Esophagus squamous epithelium (tissue), 5 donors: ENCODE data around the gene ARFIP1. TPM values are rescaled to one million over a fixed set of nuclear protein-coding genes. Genes with fewer than 3 reads are reported as not detected.
"Not testable (repeated sequence)": the region's sequence is repeated elsewhere in the genome, so short reads cannot be mapped to it uniquely, and the experiment has no call there.

ENCODE experiments used
- DNase-seq: peaks from one replicate; lab custom pipeline; 2025; lab: John Stamatoyannopoulos, UW
- H3K27ac ChIP-seq, 4 donors: fragments of 200-600 bp; sonication (generic); one replicate each; pipeline ENCODE4 v1.5.1; 2016 to 2019; ENCODE audit warnings: mild to moderate bottlenecking in 1 of 4
- H3K27me3 ChIP-seq, 4 donors: fragments of 200-600 bp; sonication (generic); 1 replicate in 3 of 4; 2 replicates in 1 of 4; pipeline versions ENCODE4 v1.5.1 to v1.6.0; 2017 to 2021; ENCODE audit warnings: antibody characterized with exemption in 1 of 4
- H3K36me3 ChIP-seq, 3 donors: fragments of 200-600 bp; sonication (generic); one replicate each; pipeline ENCODE4 v1.5.1; 2016 to 2019
- H3K4me1 ChIP-seq, 3 donors: fragments of 200-600 bp; sonication (generic); one replicate each; pipeline ENCODE4 v1.5.1; 2017 to 2019
- H3K4me3 ChIP-seq, 4 donors: fragments of 200-600 bp; sonication (generic); 1 replicate in 3 of 4; 2 replicates in 1 of 4; pipeline ENCODE4 v1.5.1; 2016 to 2019; ENCODE audit warnings: mild to moderate bottlenecking in 2 of 4, moderate library complexity in 1 of 4
- H3K9me3 ChIP-seq, 3 donors: fragments of 200-600 bp; sonication (generic); one replicate each; pipeline ENCODE4 v1.5.1; 2016 to 2019
- POLR2A ChIP-seq, 4 donors: fragments of 450-650 bp; IDR thresholded peaks; one replicate each; pipeline ENCODE4 v1.6.1; 2017; ENCODE audit warnings: antibody characterized with exemption in 4 of 4, mild to moderate bottlenecking in 4 of 4, moderate library complexity in 3 of 4
- WGBS, 2 donors: methylation state at CpG; one replicate each; pipeline ENCODE4 v1.1.5; 2018; 5-methylcytosine and 5-hydroxymethylcytosine counted together
- intact Hi-C: fragments of 100-400 bp; cut with DNase I; formaldehyde crosslinking; loops from one replicate; pipeline ENCODE4 v1.15.0; 2022
- total RNA-seq, 4 donors: library from RNA; depleted of rRNA; stranded (reverse); fragments of >200 nt; gene quantifications; one replicate each; pipeline ENCODE4 v1.1.0, GENCODE V29; 2016
- TF ChIP-seq, protein P1 (sequence below), 6 experiments: fragments of 450-650 bp in 4 of 6; fragments of 200-600 bp in 2 of 6; sonication (generic) in 2 of 6; IDR thresholded peaks; one replicate each; pipeline ENCODE4 v1.5.1; 2016 to 2019; ENCODE audit warnings: antibody characterized with exemption in 6 of 6, mild to moderate bottlenecking in 4 of 6, moderate library complexity in 4 of 6
- donor health status: DM: yes; HTN: yes; CAD: no.

The ARFIP1 gene
- total RNA-seq, 4 donors from 2014 or later = 21.7 to 34.3 (median 28.0) TPM

DNA sequence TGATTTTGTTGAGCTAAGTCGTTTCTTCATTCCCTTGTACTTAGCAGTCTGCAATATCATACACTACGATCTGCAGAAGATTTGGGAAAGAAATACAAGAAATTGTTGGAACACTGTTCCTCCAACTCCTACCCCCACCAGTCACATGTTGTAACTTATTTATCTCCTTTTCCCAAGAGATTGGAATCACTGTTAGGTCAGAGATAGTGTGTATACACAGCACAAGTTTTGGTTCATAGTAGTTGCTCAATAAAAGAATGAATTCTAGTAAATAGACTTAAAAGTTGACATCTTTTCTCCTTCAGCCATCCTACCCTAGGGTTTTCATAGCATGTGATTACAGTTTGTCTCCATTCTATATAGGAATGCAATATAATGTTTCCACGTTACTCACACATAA is 68.8 kb downstream of the ARFIP1 start:
- Histone ChIP-seq H3K27ac (no peak overlapping the region), H3K36me3 (no peaks in the 10 kb centered on the region), H3K9me3 (peaks cover 0 to 8% (median 7%) of the 10 kb centered on the region in 3 donors), H3K4me1 (peaks cover 0 to 28% (median 8%) of the 10 kb centered on the region in 3 donors), H3K27me3 (no peaks in the 10 kb centered on the region), H3K4me3 (no peak overlapping the region)
- intact Hi-C loops = loop anchor here (5.0 kb wide), 1 partner anchor 234 kb away; no protein-coding TSS in a partner anchor
- TF ChIP-seq, protein P1, sequence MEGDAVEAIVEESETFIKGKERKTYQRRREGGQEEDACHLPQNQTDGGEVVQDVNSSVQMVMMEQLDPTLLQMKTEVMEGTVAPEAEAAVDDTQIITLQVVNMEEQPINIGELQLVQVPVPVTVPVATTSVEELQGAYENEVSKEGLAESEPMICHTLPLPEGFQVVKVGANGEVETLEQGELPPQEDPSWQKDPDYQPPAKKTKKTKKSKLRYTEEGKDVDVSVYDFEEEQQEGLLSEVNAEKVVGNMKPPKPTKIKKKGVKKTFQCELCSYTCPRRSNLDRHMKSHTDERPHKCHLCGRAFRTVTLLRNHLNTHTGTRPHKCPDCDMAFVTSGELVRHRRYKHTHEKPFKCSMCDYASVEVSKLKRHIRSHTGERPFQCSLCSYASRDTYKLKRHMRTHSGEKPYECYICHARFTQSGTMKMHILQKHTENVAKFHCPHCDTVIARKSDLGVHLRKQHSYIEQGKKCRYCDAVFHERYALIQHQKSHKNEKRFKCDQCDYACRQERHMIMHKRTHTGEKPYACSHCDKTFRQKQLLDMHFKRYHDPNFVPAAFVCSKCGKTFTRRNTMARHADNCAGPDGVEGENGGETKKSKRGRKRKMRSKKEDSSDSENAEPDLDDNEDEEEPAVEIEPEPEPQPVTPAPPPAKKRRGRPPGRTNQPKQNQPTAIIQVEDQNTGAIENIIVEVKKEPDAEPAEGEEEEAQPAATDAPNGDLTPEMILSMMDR (IDR thresholded peaks at IDR 0.05) = no peak
- TF ChIP-seq POLR2A (IDR thresholded peaks at IDR 0.05) = no peak
- no peak for DNase-seq
- 86 to 93% methylated on average over 3 of the region's 3 CpGs for WGBS, 2 donors

DNA sequence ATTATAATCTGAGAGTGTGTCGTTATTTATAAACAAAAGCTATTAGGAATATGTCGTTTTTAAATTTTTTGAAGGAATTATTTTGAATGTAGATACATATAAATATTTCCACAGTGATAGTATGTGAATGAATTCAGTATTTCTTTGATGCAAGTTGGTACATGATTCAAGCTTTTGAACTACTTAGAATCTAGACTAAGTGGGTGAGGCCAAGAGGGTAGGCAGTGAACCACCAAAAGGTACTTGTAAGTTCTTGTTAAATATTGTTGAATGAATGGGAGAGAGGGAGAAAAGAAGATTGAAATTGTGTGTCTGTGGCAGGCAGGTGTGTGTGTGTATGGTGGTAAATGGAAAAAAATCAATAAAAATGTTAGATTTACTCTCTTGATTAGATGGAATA is 69.6 kb downstream of the ARFIP1 start:
- Histone ChIP-seq H3K4me3 (no peak overlapping the region), H3K36me3 (no peaks in the 10 kb centered on the region), H3K27me3 (no peaks in the 10 kb centered on the region), H3K4me1 (peaks cover 0 to 28% (median 8%) of the 10 kb centered on the region in 3 donors), H3K9me3 (peaks cover 0 to 14% (median 12%) of the 10 kb centered on the region in 3 donors), H3K27ac (peak overlapping the region in 1 of 4 donors; percentile 29)
- intact Hi-C loops = loop anchor here (5.0 kb wide), 1 partner anchor 233 kb away; no protein-coding TSS in a partner anchor
- no peak for DNase-seq
- 37 to 53% methylated on average over 2 of the region's 2 CpGs for WGBS, 2 donors
- TF ChIP-seq, protein P1 (IDR thresholded peaks at IDR 0.05) = no peak
- TF ChIP-seq POLR2A (IDR thresholded peaks at IDR 0.05) = no peak

DNA sequence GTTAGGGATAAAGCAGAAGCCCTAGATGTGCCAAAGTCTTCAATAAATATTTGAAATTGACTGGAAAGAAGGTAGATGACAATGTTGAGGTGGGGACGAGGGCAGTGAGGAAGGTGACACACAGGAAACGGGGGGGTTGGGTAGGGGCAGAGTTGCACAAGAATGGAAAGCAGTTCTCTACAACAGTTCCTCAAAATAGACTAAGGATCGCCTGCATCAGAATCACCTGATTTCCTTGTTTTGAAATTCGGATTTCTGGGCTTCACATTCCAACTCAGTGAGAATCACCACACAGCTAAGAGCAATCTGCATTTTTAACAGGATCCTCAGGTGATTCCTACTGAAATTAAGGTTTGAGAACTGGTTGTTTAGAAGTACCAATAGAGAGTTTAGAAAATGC is 70.6 kb downstream of the ARFIP1 start:
- DNase-seq = peak; percentile 5
- Histone ChIP-seq H3K36me3 (no peaks in the 10 kb centered on the region), H3K27ac (no peak overlapping the region), H3K4me3 (no peak overlapping the region), H3K27me3 (no peaks in the 10 kb centered on the region), H3K4me1 (peaks cover 0 to 28% (median 8%) of the 10 kb centered on the region in 3 donors), H3K9me3 (peaks cover 0 to 14% (median 13%) of the 10 kb centered on the region in 3 donors)
- WGBS, 2 donors = 15 to 20% methylated on average over 4 of the region's 4 CpGs
- TF ChIP-seq, protein P1 (IDR thresholded peaks at IDR 0.05) = no peak
- TF ChIP-seq POLR2A (IDR thresholded peaks at IDR 0.05) = no peak
- intact Hi-C loops = no loop called here

DNA sequence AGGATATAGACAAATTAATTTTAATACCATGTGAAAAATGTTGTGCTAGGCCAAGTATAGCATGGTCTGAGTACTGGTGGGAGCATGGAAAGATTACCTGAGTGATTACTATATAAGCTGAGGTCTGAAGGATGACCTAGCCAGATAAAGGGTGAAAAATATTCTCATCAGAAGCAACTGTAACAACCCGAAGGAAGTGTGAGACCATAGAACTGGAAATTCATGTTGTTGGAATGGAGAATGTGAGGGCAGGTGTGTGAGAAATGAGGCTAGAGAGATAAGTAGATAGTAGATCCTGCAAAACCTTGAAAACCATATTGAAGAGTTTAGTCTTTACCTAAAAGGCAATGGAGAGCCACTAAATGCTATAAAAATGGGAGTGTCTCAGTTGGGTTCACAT is 71.5 kb downstream of the ARFIP1 start:
- TF ChIP-seq, protein P1 (IDR thresholded peaks at IDR 0.05) = no peak
- no peak for TF ChIP-seq POLR2A (IDR thresholded peaks at IDR 0.05)
- intact Hi-C loops = no loop called here
- H3K27me3 ChIP-seq = no peaks in the 10 kb centered on the region
- H3K4me1 ChIP-seq = peaks cover 0 to 28% (median 8%) of the 10 kb centered on the region in 3 donors
- WGBS, 2 donors = 95 to 96% methylated on average over 1 of the region's 1 CpG
- no peak for DNase-seq
- no peak overlapping the region for H3K27ac ChIP-seq
- no peaks in the 10 kb centered on the region for H3K36me3 ChIP-seq
- peaks cover 0 to 14% (median 13%) of the 10 kb centered on the region in 3 donors for H3K9me3 ChIP-seq
- H3K4me3 ChIP-seq = no peak overlapping the region

DNA sequence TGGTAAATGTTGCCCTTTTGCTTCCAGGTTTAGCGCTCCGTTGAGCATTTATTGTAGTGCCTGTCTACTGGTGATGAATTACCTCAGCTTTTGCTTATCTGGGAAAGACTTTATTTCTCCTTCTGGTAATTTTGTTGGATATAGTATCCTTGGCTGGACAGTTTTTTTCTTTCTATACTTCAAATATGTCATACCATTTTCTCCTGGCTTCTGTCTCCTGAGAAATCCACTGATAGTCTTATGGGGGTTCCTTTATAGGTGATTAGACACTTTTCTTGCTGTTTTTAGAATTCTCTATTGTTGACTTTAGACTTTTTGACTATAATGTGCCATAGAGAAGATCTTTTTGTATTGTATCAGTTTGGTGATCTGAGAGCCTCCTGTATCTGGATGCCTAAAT is 73.5 kb downstream of the ARFIP1 start:
- Histone ChIP-seq H3K4me3 (no peak overlapping the region), H3K27ac (no peak overlapping the region), H3K9me3 (peaks cover 0 to 14% (median 13%) of the 10 kb centered on the region in 3 donors), H3K36me3 (no peaks in the 10 kb centered on the region), H3K4me1 (peaks cover 0 to 24% (median 8%) of the 10 kb centered on the region in 3 donors), H3K27me3 (no peaks in the 10 kb centered on the region)
- intact Hi-C loops = no loop called here
- 95% methylated on average over 2 of the region's 2 CpGs for WGBS, 2 donors
- no peak for TF ChIP-seq POLR2A (IDR thresholded peaks at IDR 0.05)
- TF ChIP-seq, protein P1 (IDR thresholded peaks at IDR 0.05) = no peak
- DNase-seq = no peak

DNA sequence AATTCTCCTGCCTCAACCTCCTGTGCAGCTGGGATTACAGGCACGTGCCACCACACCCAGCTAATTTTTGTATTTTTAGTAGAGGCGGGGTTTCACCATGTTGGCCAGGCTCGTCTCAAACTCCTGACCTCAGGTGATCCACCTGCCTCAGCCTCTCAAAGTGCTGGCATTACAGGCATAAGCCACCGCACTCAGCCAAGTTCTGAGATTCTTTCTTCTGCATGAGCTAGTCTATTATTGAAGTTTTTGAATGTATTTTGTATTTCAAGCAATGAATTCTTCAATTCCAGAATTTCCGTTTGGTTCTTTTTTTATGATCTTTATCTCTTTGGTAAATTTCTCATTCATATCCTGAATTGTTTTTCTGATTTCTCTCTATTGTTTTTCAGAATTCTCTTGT is 74.3 kb downstream of the ARFIP1 start:
- 89 to 93% methylated on average over 5 of the region's 5 CpGs for WGBS, 2 donors
- H3K27ac ChIP-seq, DNase-seq, H3K4me3 ChIP-seq, H3K27me3 ChIP-seq, intact Hi-C loops, H3K36me3 ChIP-seq: not testable (repeated sequence)
- H3K9me3 ChIP-seq = peaks cover 0 to 14% (median 13%) of the 10 kb centered on the region in 3 donors
- H3K4me1 ChIP-seq = peaks cover 0 to 19% (median 8%) of the 10 kb centered on the region in 3 donors
